ENCODE measurements around the gene CD53. TPM values are rescaled to one million over a fixed set of nuclear protein-coding genes. Genes with fewer than 3 reads are reported as not detected.
"Not testable (repeated sequence)": the region's sequence is repeated elsewhere in the genome, so short reads cannot be mapped to it uniquely, and the experiment has no call there.

CD53 gene
- polyA plus RNA-seq, 1 donor = 19.2 TPM

DNA sequence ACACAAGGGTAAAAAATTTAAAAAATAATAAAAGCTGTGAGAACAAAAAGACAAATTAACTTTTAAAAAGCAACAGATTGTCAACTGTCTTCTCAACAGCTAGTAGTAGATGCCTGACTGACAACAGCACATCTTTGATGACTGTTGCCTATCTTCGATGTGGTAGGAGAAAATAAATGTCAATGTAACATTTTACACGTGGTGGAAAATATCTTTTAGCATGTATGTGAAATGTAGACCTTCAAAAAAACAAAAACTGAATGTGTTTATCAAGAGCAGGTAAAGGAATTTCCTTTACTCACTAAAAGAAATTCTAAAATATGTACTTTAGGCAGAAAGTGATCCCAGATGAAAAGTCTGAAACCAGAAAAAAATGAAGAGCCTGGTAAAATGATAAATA is 42.9 kb downstream of the CD53 start:
- Histone ChIP-seq H3K4me3 (ENCODE audit: low read length) (no peak overlapping the region), H3K36me3 (ENCODE audit: control insufficient read depth, insufficient read depth, low read length) (no peaks in the 10 kb centered on the region), H3K4me1 (ENCODE audit: control insufficient read depth, insufficient read depth, low read length) (no peaks in the 10 kb centered on the region), H3K9me3 (ENCODE audit: control insufficient read depth, low read depth, low read length) (no peaks in the 10 kb centered on the region), H3K27ac (ENCODE audit: low read length) (no peak overlapping the region), H3K27me3 (ENCODE audit: control insufficient read depth, insufficient read depth, low read length) (no peaks in the 10 kb centered on the region)
- no CpG with 5 or more reads among the region's 2 CpGs for WGBS (ENCODE audit: insufficient coverage, low lambda C conversion rate)
- no peak for DNase-seq

DNA sequence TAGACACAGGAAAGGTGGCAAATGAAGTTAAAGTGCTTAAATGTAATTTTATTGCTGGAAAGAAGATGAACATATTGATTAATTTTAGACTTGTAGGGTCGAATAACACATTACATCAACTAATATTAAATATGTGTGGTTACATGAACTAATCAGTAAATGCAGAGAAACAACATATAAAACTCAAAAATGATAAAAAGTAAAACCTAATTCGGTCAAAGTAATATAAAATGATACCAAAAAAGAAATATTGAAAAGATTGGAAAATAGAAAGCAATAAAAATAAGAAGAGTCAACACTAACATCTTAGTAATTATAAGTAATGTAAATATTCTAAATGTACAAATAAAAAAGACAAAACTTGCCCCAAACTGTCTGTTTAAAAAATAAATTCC is 43.3 kb downstream of the CD53 start:
- Histone ChIP-seq H3K9me3 (ENCODE audit: control insufficient read depth, low read depth, low read length) (no peaks in the 10 kb centered on the region), H3K36me3 (ENCODE audit: control insufficient read depth, insufficient read depth, low read length) (no peaks in the 10 kb centered on the region), H3K27me3 (ENCODE audit: control insufficient read depth, insufficient read depth, low read length) (no peaks in the 10 kb centered on the region), H3K27ac (ENCODE audit: low read length) (no peak overlapping the region), H3K4me1 (ENCODE audit: control insufficient read depth, insufficient read depth, low read length) (no peaks in the 10 kb centered on the region), H3K4me3 (ENCODE audit: low read length) (no peak overlapping the region)
- WGBS (ENCODE audit: insufficient coverage, low lambda C conversion rate) = 79% methylated on average over 2 of the region's 2 CpGs
- no peak for DNase-seq

DNA sequence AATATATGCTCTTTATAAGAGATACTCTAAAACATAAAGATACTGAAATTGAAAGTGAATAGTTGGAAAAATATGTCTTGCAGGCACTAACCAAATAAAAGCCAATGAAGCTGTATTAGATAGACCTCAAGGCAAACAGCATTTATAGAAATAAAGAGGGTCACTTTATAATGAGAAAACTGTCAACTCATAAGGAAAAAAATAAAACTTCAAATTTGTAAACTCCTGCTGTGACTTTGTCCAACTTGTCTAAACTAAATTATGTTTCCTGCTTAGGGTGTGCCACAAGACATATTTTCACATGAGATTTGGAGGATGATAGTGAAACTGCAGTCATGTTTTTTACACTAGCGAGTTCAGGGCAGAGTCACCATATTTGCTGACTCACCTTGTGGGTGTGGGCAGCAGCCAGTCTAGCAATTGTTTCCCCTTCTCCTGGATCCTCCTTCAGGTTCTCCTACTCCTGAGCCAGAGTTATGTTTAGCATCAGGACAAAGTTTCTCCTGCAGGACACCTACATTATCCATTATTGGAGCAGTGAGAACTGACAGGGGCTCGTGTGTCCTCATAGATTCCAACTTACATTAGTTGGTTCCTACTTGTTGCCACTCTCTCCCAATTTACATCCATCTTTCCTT is 43.8 kb downstream of the CD53 start:
- no peaks in the 10 kb centered on the region for H3K27me3 ChIP-seq (ENCODE audit: control insufficient read depth, insufficient read depth, low read length)
- 0% methylated on average over 1 of the region's 2 CpGs for WGBS (ENCODE audit: insufficient coverage, low lambda C conversion rate)
- no peaks in the 10 kb centered on the region for H3K9me3 ChIP-seq (ENCODE audit: control insufficient read depth, low read depth, low read length)
- no peak overlapping the region for H3K27ac ChIP-seq (ENCODE audit: low read length)
- no peak for DNase-seq
- no peak overlapping the region for H3K4me3 ChIP-seq (ENCODE audit: low read length)
- H3K36me3 ChIP-seq (ENCODE audit: control insufficient read depth, insufficient read depth, low read length) = no peaks in the 10 kb centered on the region
- no peaks in the 10 kb centered on the region for H3K4me1 ChIP-seq (ENCODE audit: control insufficient read depth, insufficient read depth, low read length)

DNA sequence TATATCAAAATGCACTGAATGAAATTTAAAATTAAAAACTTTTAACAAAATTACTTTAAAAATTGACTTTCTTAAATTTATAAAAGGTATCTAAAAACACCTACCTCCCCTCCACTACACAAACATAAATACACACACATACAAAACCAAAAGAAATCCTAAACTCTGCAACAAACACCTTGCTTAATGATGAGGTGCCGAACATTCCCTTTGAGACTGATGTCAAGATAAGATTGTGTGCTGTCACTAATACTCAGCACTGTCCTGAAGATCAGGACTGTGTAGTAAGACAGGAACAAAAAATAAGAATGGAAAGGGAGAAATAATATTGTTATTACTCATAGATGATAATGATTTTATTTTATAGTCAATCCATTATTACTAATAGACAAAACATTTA is 45.1 kb downstream of the CD53 start:
- no peak for DNase-seq
- no peak overlapping the region for H3K4me3 ChIP-seq (ENCODE audit: low read length)
- H3K4me1 ChIP-seq (ENCODE audit: control insufficient read depth, insufficient read depth, low read length) = no peaks in the 10 kb centered on the region
- no peak overlapping the region for H3K27ac ChIP-seq (ENCODE audit: low read length)
- no CpG with 5 or more reads among the region's 1 CpG for WGBS (ENCODE audit: insufficient coverage, low lambda C conversion rate)
- no peaks in the 10 kb centered on the region for H3K9me3 ChIP-seq (ENCODE audit: control insufficient read depth, low read depth, low read length)
- no peaks in the 10 kb centered on the region for H3K27me3 ChIP-seq (ENCODE audit: control insufficient read depth, insufficient read depth, low read length)
- no peaks in the 10 kb centered on the region for H3K36me3 ChIP-seq (ENCODE audit: control insufficient read depth, insufficient read depth, low read length)

DNA sequence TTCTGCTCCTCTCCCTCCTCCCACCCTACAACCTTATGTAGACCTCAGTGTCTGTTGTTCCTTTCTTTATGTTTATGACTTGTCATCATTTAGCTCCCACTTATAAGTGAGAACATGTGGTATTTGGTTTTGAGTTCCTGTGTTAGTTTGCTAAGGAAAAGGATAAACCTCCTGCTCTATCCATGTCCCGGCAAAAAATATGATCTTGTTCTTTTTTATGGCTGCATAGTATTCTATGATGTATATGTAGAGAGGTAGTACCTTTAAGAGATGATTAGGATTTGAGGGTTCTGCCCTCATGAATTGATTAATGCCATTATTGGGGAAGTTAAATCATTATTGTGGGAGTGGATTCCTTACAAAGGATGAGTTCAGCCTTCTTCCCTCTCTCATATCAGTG is 49.0 kb downstream of the CD53 start:
- Histone ChIP-seq H3K36me3 (ENCODE audit: control insufficient read depth, insufficient read depth, low read length) (no peaks in the 10 kb centered on the region), H3K4me1 (ENCODE audit: control insufficient read depth, insufficient read depth, low read length) (no peaks in the 10 kb centered on the region), H3K27ac (ENCODE audit: low read length) (no peak overlapping the region), H3K9me3 (ENCODE audit: control insufficient read depth, low read depth, low read length) (no peaks in the 10 kb centered on the region), H3K4me3 (ENCODE audit: low read length) (no peak overlapping the region), H3K27me3 (ENCODE audit: control insufficient read depth, insufficient read depth, low read length) (no peaks in the 10 kb centered on the region)
- no peak for DNase-seq
- no CpG with 5 or more reads among the region's 1 CpG for WGBS (ENCODE audit: insufficient coverage, low lambda C conversion rate)

DNA sequence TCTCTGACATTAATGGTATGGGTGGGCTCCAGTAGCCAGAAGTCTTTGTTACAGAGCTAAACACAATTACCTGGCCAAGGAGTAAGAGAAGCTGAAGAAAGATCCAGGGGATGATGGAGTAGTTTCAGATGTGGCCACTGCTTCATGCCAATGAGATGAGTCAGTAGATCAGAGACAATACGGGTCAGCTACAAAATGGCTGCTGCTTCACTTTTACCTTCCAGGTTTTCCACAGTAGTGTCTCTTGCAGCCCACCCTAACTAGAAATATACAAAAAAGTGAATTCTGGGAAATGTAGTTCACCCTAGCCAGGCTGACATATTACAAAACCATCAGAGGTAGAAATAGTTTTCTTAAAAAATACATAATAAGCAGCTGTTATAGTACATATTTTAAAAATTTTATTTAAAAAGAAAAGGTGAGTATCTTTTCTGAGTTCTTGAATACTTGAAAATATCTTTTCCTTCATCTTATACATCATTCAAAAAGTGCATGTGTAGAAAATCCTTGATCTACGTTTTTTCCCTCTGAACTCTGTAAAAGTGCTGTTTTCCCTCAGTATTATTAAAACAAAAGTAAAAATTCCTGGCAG is 54.6 kb downstream of the CD53 start:
- H3K9me3 ChIP-seq (ENCODE audit: control insufficient read depth, low read depth, low read length) = no peaks in the 10 kb centered on the region

DNA sequence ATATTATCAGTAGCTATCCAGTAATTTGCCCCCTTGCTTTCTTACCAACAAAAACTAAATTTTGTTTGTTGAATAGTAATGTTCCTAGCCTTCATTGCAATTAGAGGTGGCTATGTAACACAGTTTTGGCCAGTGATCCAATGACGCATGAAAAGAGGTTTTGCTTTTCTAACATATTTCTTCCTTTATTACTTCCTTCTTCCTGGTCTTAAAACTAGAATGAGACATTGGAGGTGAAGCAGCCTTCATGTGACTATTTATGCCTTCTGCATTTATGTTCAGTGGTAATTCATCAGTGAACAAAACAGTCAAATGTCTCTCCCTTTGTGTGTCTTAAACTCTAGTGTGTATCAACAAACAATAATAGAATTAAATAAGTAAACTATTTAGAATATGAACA is 55.2 kb downstream of the CD53 start:
- Histone ChIP-seq H3K4me3 (ENCODE audit: low read length) (no peak overlapping the region), H3K27me3 (ENCODE audit: control insufficient read depth, insufficient read depth, low read length) (no peaks in the 10 kb centered on the region), H3K4me1 (ENCODE audit: control insufficient read depth, insufficient read depth, low read length) (no peaks in the 10 kb centered on the region), H3K36me3 (ENCODE audit: control insufficient read depth, insufficient read depth, low read length) (no peaks in the 10 kb centered on the region), H3K9me3 (ENCODE audit: control insufficient read depth, low read depth, low read length) (no peaks in the 10 kb centered on the region), H3K27ac (ENCODE audit: low read length) (no peak overlapping the region)
- 83% methylated on average over 1 of the region's 1 CpG for WGBS (ENCODE audit: insufficient coverage, low lambda C conversion rate)
- no peak for DNase-seq

More for the DNA sequence above, 54.6 kb downstream of the CD53 start:
- no peak overlapping the region for H3K27ac ChIP-seq (ENCODE audit: low read length)
- H3K4me3 ChIP-seq (ENCODE audit: low read length) = no peak overlapping the region
- no peaks in the 10 kb centered on the region for H3K36me3 ChIP-seq (ENCODE audit: control insufficient read depth, insufficient read depth, low read length)
- DNase-seq = no peak
- 100% methylated on average over 1 of the region's 2 CpGs for WGBS (ENCODE audit: insufficient coverage, low lambda C conversion rate)
- no peaks in the 10 kb centered on the region for H3K27me3 ChIP-seq (ENCODE audit: control insufficient read depth, insufficient read depth, low read length)
- no peaks in the 10 kb centered on the region for H3K4me1 ChIP-seq (ENCODE audit: control insufficient read depth, insufficient read depth, low read length)

DNA sequence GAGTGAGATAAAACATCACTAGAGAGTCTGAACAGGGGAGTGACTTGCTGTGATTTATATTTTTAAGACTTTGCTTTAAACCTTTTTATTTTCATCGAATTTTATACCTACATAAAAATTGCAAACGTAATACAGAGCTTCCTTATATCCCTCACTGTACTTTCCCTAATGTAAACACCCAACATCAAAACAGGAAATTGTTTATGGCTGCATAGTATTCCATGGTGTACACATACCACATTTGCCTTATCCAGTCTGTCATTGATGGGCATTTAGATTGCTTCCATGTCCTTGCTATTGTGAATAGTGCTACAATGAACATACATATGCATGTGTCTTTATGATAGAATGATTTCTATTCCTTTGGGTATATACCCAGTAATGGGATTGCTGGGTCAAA is 56.0 kb downstream of the CD53 start:
- H3K4me1 ChIP-seq (ENCODE audit: control insufficient read depth, insufficient read depth, low read length) = no peaks in the 10 kb centered on the region
- H3K9me3 ChIP-seq (ENCODE audit: control insufficient read depth, low read depth, low read length) = no peaks in the 10 kb centered on the region
- no peak for DNase-seq
- H3K27ac ChIP-seq (ENCODE audit: low read length) = no peak overlapping the region
- H3K27me3 ChIP-seq (ENCODE audit: control insufficient read depth, insufficient read depth, low read length) = no peaks in the 10 kb centered on the region
- 83% methylated on average over 2 of the region's 2 CpGs for WGBS (ENCODE audit: insufficient coverage, low lambda C conversion rate)
- H3K36me3 ChIP-seq (ENCODE audit: control insufficient read depth, insufficient read depth, low read length) = no peaks in the 10 kb centered on the region
- H3K4me3 ChIP-seq (ENCODE audit: low read length) = no peak overlapping the region

DNA sequence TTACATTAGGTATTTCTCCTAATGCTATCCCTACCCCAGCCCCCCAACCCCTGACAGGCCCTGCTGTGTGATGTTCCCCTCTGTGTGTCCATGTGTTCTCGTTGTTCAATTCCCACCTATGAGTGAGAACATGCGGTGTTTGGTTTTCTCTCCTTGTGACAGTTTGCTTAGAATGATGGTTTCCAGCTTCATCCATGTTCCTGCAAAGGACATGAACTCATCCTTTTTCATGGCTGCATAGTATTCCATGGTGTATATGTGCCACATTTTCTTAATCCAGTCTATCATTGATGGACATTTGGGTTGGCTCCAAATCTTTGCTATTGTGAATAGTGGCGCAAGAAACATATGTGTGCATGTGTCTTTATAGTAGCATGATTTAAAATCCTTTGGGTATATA is 58.1 kb downstream of the CD53 start:
- H3K27me3 ChIP-seq (ENCODE audit: control insufficient read depth, insufficient read depth, low read length); H3K4me1 ChIP-seq (ENCODE audit: control insufficient read depth, insufficient read depth, low read length); H3K9me3 ChIP-seq (ENCODE audit: control insufficient read depth, low read depth, low read length); H3K4me3 ChIP-seq (ENCODE audit: low read length); DNase-seq; H3K36me3 ChIP-seq (ENCODE audit: control insufficient read depth, insufficient read depth, low read length); H3K27ac ChIP-seq (ENCODE audit: low read length): not testable (repeated sequence)
- 80% methylated on average over 1 of the region's 3 CpGs for WGBS (ENCODE audit: insufficient coverage, low lambda C conversion rate)

DNA sequence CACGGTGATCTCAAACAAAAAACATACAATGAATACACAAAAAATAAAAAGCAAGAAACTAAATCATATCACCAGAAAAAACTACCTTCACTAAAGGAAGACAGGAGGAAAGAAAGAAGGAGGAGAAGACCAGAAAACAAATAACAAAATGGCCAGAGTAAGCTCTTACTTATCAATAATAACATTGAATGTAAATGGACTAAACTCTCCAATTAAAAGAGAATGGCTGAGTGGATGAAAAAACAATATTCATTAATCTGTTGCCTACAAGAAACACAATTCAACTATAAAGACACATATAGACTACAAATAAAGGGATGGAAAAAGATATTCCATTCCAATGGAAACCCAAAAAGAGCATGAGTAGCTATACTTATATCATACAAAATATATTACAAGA is 63.6 kb downstream of the CD53 start:
- H3K27me3 ChIP-seq (ENCODE audit: control insufficient read depth, insufficient read depth, low read length) = no peaks in the 10 kb centered on the region
- peaks cover 3% of the 10 kb centered on the region for H3K9me3 ChIP-seq (ENCODE audit: control insufficient read depth, low read depth, low read length)
- H3K4me1 ChIP-seq (ENCODE audit: control insufficient read depth, insufficient read depth, low read length) = no peaks in the 10 kb centered on the region
- no peak overlapping the region for H3K27ac ChIP-seq (ENCODE audit: low read length)
- WGBS (ENCODE audit: insufficient coverage, low lambda C conversion rate) = 90% methylated on average over 1 of the region's 1 CpG
- no peak overlapping the region for H3K4me3 ChIP-seq (ENCODE audit: low read length)
- DNase-seq = no peak
- no peaks in the 10 kb centered on the region for H3K36me3 ChIP-seq (ENCODE audit: control insufficient read depth, insufficient read depth, low read length)

DNA sequence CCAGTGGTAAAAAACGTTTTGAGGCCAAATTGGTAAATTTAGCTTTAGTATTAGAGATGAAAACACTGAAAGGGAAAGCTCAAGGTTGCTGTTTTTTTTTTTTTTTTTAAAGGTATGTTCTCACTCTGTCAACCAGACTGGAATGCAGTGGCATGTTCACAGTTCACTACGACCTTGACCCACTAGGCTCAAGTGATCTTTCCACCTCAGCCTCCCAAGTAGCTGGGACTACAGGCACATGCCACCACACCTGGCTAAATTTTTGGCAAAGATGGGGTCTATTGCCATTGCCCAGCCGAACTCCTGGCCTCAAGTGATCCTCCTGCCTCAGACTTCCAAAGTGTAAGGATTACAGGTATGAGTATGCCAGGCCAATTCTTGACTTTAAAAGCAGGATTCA is 71.9 kb downstream of the CD53 start:
- H3K27me3 ChIP-seq (ENCODE audit: control insufficient read depth, insufficient read depth, low read length) = no peaks in the 10 kb centered on the region
- peaks cover 10% of the 10 kb centered on the region for H3K36me3 ChIP-seq (ENCODE audit: control insufficient read depth, insufficient read depth, low read length)
- no peak for DNase-seq
- H3K4me1 ChIP-seq (ENCODE audit: control insufficient read depth, insufficient read depth, low read length) = no peaks in the 10 kb centered on the region
- peaks cover 3% of the 10 kb centered on the region for H3K9me3 ChIP-seq (ENCODE audit: control insufficient read depth, low read depth, low read length)
- no peak overlapping the region for H3K27ac ChIP-seq (ENCODE audit: low read length)
- no CpG with 5 or more reads among the region's 3 CpGs for WGBS (ENCODE audit: insufficient coverage, low lambda C conversion rate)
- no peak overlapping the region for H3K4me3 ChIP-seq (ENCODE audit: low read length)

All from large intestine (tissue), 3 donors.